ENCODE measurements around the gene USP19. TPM values are rescaled to one million over a fixed set of nuclear protein-coding genes. Genes with fewer than 3 reads are reported as not detected.
A peak's percentile ranks its signal among the peaks of the same experiment; 100 is the strongest.

The USP19 gene
- total RNA-seq, 1 experiment from 2014 or later, result 92.8 TPM

- Histone ChIP-seq H3K27me3 (ENCODE audit: insufficient read depth, low read length) (no peaks in the 10 kb centered on the region), H3K9me2 (ENCODE audit: insufficient read depth) (no peaks in the 10 kb centered on the region), H3K36me3 (ENCODE audit: control insufficient read depth in 1 of 2, insufficient read depth in 2 of 2, low read length in 2 of 2) (peaks cover 11 to 17% of the 10 kb centered on the region in 2 experiments), H3K27ac (ENCODE audit: low read depth, low read length) (no peak overlapping the region), H3K9me3 (ENCODE audit: control insufficient read depth in 1 of 2, insufficient read depth in 1 of 2, low read depth in 1 of 2, low read length in 2 of 2) (no peaks in the 10 kb centered on the region), H3K4me2 (ENCODE audit: low read length) (no peak overlapping the region), H3K9ac (ENCODE audit: low read length) (no peak overlapping the region), H3K4me3 (replicated peaks in 1 of 2; ENCODE audit: low read depth in 1 of 2, low read length in 2 of 2) (no peak overlapping the region), H4K20me1 (ENCODE audit: insufficient read depth) (no peaks in the 10 kb centered on the region), H3K4me1 (ENCODE audit: control insufficient read depth in 1 of 2, insufficient read depth in 2 of 2, low read length in 2 of 2) (peaks cover 9 to 18% of the 10 kb centered on the region in 2 experiments), H3K79me2 (ENCODE audit: insufficient read depth, low read length) (peaks cover 32% of the 10 kb centered on the region), H2AFZ (ENCODE audit: low read depth, low read length, poor library complexity, severe bottlenecking) (no peak overlapping the region)
- ATAC-seq (no peak), DNase-seq (ENCODE audit: low read depth, low spot score) (no peak)
- BruUV-seq (replicated peaks), result no TSS peak
- RAD21 ChIA-PET (ENCODE audit: low non-redundant PET in 1 of 2, low total read pairs in 2 of 2, uncharacterized antibody in 2 of 2, unreplicated experiment in 2 of 2), result no interaction called here
- intact Hi-C loops (cut with micrococcal nuclease), result no loop called here
- no peak for TF ChIP-seq YY1 (IDR thresholded peaks at IDR 0.05; ENCODE audit: extremely low read depth, insufficient replicate concordance, low read depth, low read length)
- TF ChIP-seq POLR2AphosphoS5 (IDR thresholded peaks at IDR 0.05; ENCODE audit: low read depth, low read length), result peak; percentile 28; the same call in 1 of the 2 replicates
- TF ChIP-seq EZH2 (IDR thresholded peaks at IDR 0.05), result no peak
- POLR2A ChIA-PET, result no interaction called here
- CTCF ChIA-PET, result interaction anchor here (1.1 to 2.1 kb wide), 2 partner anchors 8 to 286 kb away, joined by 3 to 6 read pairs; partner anchors contain the start of gene KLHDC8B
These were observed 42.3 kb upstream of the USP19 start for GRCh38 chr3:49162751-49163419.

- Histone ChIP-seq H3K4me2 (ENCODE audit: low read length) (no peak overlapping the region), H4K20me1 (ENCODE audit: insufficient read depth) (no peaks in the 10 kb centered on the region), H3K4me3 (replicated peaks in 1 of 2; ENCODE audit: low read depth in 1 of 2, low read length in 2 of 2) (no peak overlapping the region), H3K4me1 (ENCODE audit: control insufficient read depth in 1 of 2, insufficient read depth in 2 of 2, low read length in 2 of 2) (peaks cover 9 to 17% of the 10 kb centered on the region in 2 experiments), H3K27me3 (ENCODE audit: insufficient read depth, low read length) (no peaks in the 10 kb centered on the region), H3K27ac (ENCODE audit: low read depth, low read length) (no peak overlapping the region), H2AFZ (ENCODE audit: low read depth, low read length, poor library complexity, severe bottlenecking) (no peak overlapping the region), H3K36me3 (ENCODE audit: control insufficient read depth in 1 of 2, insufficient read depth in 2 of 2, low read length in 2 of 2) (peaks cover 11 to 17% of the 10 kb centered on the region in 2 experiments), H3K9me3 (ENCODE audit: control insufficient read depth in 1 of 2, insufficient read depth in 1 of 2, low read depth in 1 of 2, low read length in 2 of 2) (no peaks in the 10 kb centered on the region), H3K79me2 (ENCODE audit: insufficient read depth, low read length) (peaks cover 32% of the 10 kb centered on the region), H3K9ac (ENCODE audit: low read length) (no peak overlapping the region), H3K9me2 (ENCODE audit: insufficient read depth) (no peaks in the 10 kb centered on the region)
- TF ChIP-seq SP1 (IDR thresholded peaks at IDR 0.05; ENCODE audit: low read depth) (no peak), CEBPB (IDR thresholded peaks at IDR 0.05; ENCODE audit: low read depth) (no peak), ZNF274 (IDR thresholded peaks at IDR 0.05; ENCODE audit: low read depth, low read length) (no peak), POLR2A (IDR thresholded peaks at IDR 0.05; ENCODE audit: borderline replicate concordance, extremely low read depth, insufficient read depth, insufficient read length) (no peak), JUND (IDR thresholded peaks at IDR 0.05) (no peak), TCF7L2 (IDR thresholded peaks at IDR 0.05; ENCODE audit: borderline replicate concordance, extremely low read depth, insufficient read depth, insufficient read length) (no peak)
- TF ChIP-seq, protein P1, sequence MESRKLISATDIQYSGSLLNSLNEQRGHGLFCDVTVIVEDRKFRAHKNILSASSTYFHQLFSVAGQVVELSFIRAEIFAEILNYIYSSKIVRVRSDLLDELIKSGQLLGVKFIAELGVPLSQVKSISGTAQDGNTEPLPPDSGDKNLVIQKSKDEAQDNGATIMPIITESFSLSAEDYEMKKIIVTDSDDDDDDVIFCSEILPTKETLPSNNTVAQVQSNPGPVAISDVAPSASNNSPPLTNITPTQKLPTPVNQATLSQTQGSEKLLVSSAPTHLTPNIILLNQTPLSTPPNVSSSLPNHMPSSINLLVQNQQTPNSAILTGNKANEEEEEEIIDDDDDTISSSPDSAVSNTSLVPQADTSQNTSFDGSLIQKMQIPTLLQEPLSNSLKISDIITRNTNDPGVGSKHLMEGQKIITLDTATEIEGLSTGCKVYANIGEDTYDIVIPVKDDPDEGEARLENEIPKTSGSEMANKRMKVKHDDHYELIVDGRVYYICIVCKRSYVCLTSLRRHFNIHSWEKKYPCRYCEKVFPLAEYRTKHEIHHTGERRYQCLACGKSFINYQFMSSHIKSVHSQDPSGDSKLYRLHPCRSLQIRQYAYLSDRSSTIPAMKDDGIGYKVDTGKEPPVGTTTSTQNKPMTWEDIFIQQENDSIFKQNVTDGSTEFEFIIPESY (IDR thresholded peaks at IDR 0.05; ENCODE audit: extremely low read depth, insufficient replicate concordance, low read length), result no peak
- ChIA-PET RAD21 (ENCODE audit: low non-redundant PET in 1 of 2, low total read pairs in 2 of 2, uncharacterized antibody in 2 of 2, unreplicated experiment in 2 of 2) (no interaction called here), CTCF (interaction anchor here (1.1 to 2.1 kb wide), 2 partner anchors 9 to 287 kb away, joined by 3 to 6 read pairs; partner anchors contain the start of gene KLHDC8B), POLR2A (no interaction called here)
- ATAC-seq (no peak), DNase-seq (ENCODE audit: low read depth, low spot score) (no peak)
- BruUV-seq (replicated peaks), result no TSS peak
- intact Hi-C loops (cut with micrococcal nuclease), result no loop called here
These were observed 41.3 kb upstream of the USP19 start for GRCh38 chr3:49161808-49162530.
